Naive thymus-derived CD4-positive, alpha-beta T cell (primary cell): Measurements from ENCODE around the gene KSR2. TPM values are rescaled to one million over a fixed set of nuclear protein-coding genes. Genes with fewer than 3 reads are reported as not detected.

Source experiments
- ATAC-seq: fragments of 150-1000 bp; cut with Tn5 transposase; 2 replicates; pipeline ENCODE4 v1.10.0; 2021; ENCODE audit warnings: mild to moderate bottlenecking, moderate library complexity
- CTCF ChIA-PET: fragments of 350-600 bp; sonication (Branson Sonifier 250); formaldehyde crosslinking; loops from one replicate; lab custom pipeline; 2021; ENCODE audit warnings: antibody characterized with exemption; lab: Charles Lee
- POLR2A ChIA-PET: fragments of 350-600 bp; sonication (Branson Sonifier 250); formaldehyde crosslinking; loops from one replicate; lab custom pipeline; 2021; ENCODE audit warnings: antibody characterized with exemption, inconsistent platforms; lab: Charles Lee
- DNase-seq, 9 donors: peaks; one replicate each; pipeline versions ENCODE4 v3.0.0 to v3.0.0-alpha.2; 2020 to 2022; ENCODE audit warnings: mixed read lengths in 1 of 9
- H3K27ac ChIP-seq: one replicate; pipeline ENCODE4 v1.7.0; 2013; ENCODE audit warnings: mild to moderate bottlenecking, low read depth, low read length, moderate library complexity
- H3K27me3 ChIP-seq, 2 donors: one replicate each; pipeline ENCODE4 v1.7.0; 2013; ENCODE audit warnings: low read length in 2 of 2, mild to moderate bottlenecking in 2 of 2, moderate library complexity in 2 of 2; ENCODE audit not compliant: control insufficient read depth in 2 of 2, insufficient read depth in 2 of 2
- H3K36me3 ChIP-seq, 3 experiments: 1 replicate in 2 of 3; 2 replicates in 1 of 3; pipeline ENCODE4 v1.7.0; 2013; ENCODE audit warnings: low read length in 3 of 3, mild to moderate bottlenecking in 3 of 3, moderate library complexity in 1 of 3; ENCODE audit not compliant: insufficient read depth in 3 of 3, control insufficient read depth in 2 of 3
- H3K4me1 ChIP-seq, 2 donors: one replicate each; pipeline ENCODE4 v1.7.0; 2013; ENCODE audit warnings: low read length in 2 of 2, mild to moderate bottlenecking in 2 of 2, moderate library complexity in 1 of 2; ENCODE audit not compliant: control insufficient read depth in 2 of 2, insufficient read depth in 2 of 2
- H3K4me3 ChIP-seq: 2 replicates; pipeline ENCODE4 v1.7.0; 2013; ENCODE audit warnings: mild to moderate bottlenecking, low read length
- H3K9me3 ChIP-seq, 3 experiments: 1 replicate in 2 of 3; 2 replicates in 1 of 3; pipeline ENCODE4 v1.7.0; 2013; ENCODE audit warnings: low read length in 3 of 3; ENCODE audit not compliant: control insufficient read depth in 2 of 3
- H3K27ac Mint-ChIP-seq, 9 donors: one replicate each; pipeline ENCODE4 v1.8.0; 2020 to 2022; ENCODE audit warnings: mixed read lengths in 9 of 9, mild to moderate bottlenecking in 8 of 9, moderate library complexity in 5 of 9, inconsistent platforms in 2 of 9
- H3K27me3 Mint-ChIP-seq, 5 donors: one replicate each; pipeline ENCODE4 v1.8.0; 2021 to 2022; ENCODE audit warnings: mixed read lengths in 5 of 5, mild to moderate bottlenecking in 1 of 5
- H3K36me3 Mint-ChIP-seq, 5 donors: one replicate each; pipeline ENCODE4 v1.8.0; 2020 to 2022; ENCODE audit warnings: mixed read lengths in 5 of 5, mild to moderate bottlenecking in 3 of 5, inconsistent platforms in 1 of 5
- H3K4me1 Mint-ChIP-seq, 7 donors: one replicate each; pipeline ENCODE4 v1.8.0; 2020 to 2022; ENCODE audit warnings: mixed read lengths in 7 of 7, mild to moderate bottlenecking in 3 of 7, inconsistent platforms in 1 of 7
- H3K4me3 Mint-ChIP-seq, 10 donors: one replicate each; pipeline ENCODE4 v1.8.0; 2020 to 2022; ENCODE audit warnings: mild to moderate bottlenecking in 10 of 10, mixed read lengths in 10 of 10, moderate library complexity in 6 of 10, inconsistent platforms in 2 of 10
- H3K9me3 Mint-ChIP-seq, 11 donors: one replicate each; pipeline ENCODE4 v1.8.0; 2020 to 2022; ENCODE audit warnings: mixed read lengths in 11 of 11, mild to moderate bottlenecking in 4 of 11, inconsistent platforms in 1 of 11, moderate library complexity in 1 of 11
- intact Hi-C, 2 donors: fragments of 100-400 bp; cut with micrococcal nuclease; formaldehyde crosslinking; loops; one replicate each; pipeline ENCODE4 v1.15.1; 2023
- polyA plus RNA-seq, 2 donors: library from polyadenylated mRNA; unstranded; fragments of 300-500 nt; fragmentation: Illumina TruSeq; gene quantifications; one replicate each; pipeline ENCODE4 v1.2.3, GENCODE V29; 2021
- total RNA-seq, 6 experiments: library from RNA in 5 of 6; stranded (reverse) in 5 of 6; gene quantifications; 1 replicate in 5 of 6; 2 replicates in 1 of 6; pipeline ENCODE4 v1.2.3 and lab custom pipeline; 2021 to 2026

KSR2 gene
- total and polyA plus RNA-seq, 7 experiments from 2014 or later = 0.03 to 0.07 TPM; not detected in 5

GRCh38 chr12:117718559-117718958 lies 250.2 kb downstream of the KSR2 start:
- no peaks in the 10 kb centered on the region for H3K27me3 ChIP-seq
- no peaks in the 10 kb centered on the region for H3K9me3 ChIP-seq
- H3K27me3 Mint-ChIP-seq = peaks cover 0 to 5% (median 4%) of the 10 kb centered on the region in 5 donors
- CTCF ChIA-PET = no interaction called here
- intact Hi-C loops = no loop called here
- no peak for ATAC-seq
- H3K36me3 ChIP-seq = no peaks in the 10 kb centered on the region
- H3K4me1 ChIP-seq = no peaks in the 10 kb centered on the region
- H3K4me3 Mint-ChIP-seq = no peak overlapping the region
- H3K4me1 Mint-ChIP-seq = no peaks in the 10 kb centered on the region
- no peaks in the 10 kb centered on the region for H3K36me3 Mint-ChIP-seq
- no peak overlapping the region for H3K27ac Mint-ChIP-seq
- POLR2A ChIA-PET = no interaction called here
- H3K4me3 ChIP-seq = no peak overlapping the region
- no peak for DNase-seq
- no peak overlapping the region for H3K27ac ChIP-seq
- peaks cover 0 to 10% (median 3%) of the 10 kb centered on the region in 11 donors for H3K9me3 Mint-ChIP-seq

- Histone ChIP-seq H3K4me3 (no peak overlapping the region), H3K27me3 (no peaks in the 10 kb centered on the region), H3K9me3 (no peaks in the 10 kb centered on the region), H3K36me3 (no peaks in the 10 kb centered on the region), H3K27ac (no peak overlapping the region), H3K4me1 (no peaks in the 10 kb centered on the region)
- Mint-ChIP-seq H3K9me3 (peaks cover 0 to 9% (median 2%) of the 10 kb centered on the region in 11 donors), H3K27me3 (peaks cover 0 to 5% (median 4%) of the 10 kb centered on the region in 5 donors), H3K4me1 (no peaks in the 10 kb centered on the region), H3K27ac (no peak overlapping the region), H3K36me3 (no peaks in the 10 kb centered on the region), H3K4me3 (no peak overlapping the region)
- POLR2A ChIA-PET = no interaction called here
- DNase-seq = no peak
- CTCF ChIA-PET = no interaction called here
- no peak for ATAC-seq
- intact Hi-C loops = no loop called here
These were observed 250.6 kb downstream of the KSR2 start for GRCh38 chr12:117718141-117718540.

GRCh38 chr12:117714203-117714602 lies 254.6 kb downstream of the KSR2 start:
- Mint-ChIP-seq H3K27ac (no peak overlapping the region), H3K9me3 (peaks cover 0 to 4% (median under 1%) of the 10 kb centered on the region in 11 donors), H3K4me1 (no peaks in the 10 kb centered on the region), H3K4me3 (no peak overlapping the region), H3K27me3 (peaks cover 0 to 5% (median 4%) of the 10 kb centered on the region in 5 donors), H3K36me3 (no peaks in the 10 kb centered on the region)
- intact Hi-C loops = no loop called here
- Histone ChIP-seq H3K36me3 (no peaks in the 10 kb centered on the region), H3K4me1 (no peaks in the 10 kb centered on the region), H3K4me3 (no peak overlapping the region), H3K27me3 (no peaks in the 10 kb centered on the region), H3K27ac (no peak overlapping the region), H3K9me3 (no peaks in the 10 kb centered on the region)
- no peak for ATAC-seq
- CTCF ChIA-PET = no interaction called here
- POLR2A ChIA-PET = no interaction called here
- DNase-seq = no peak

- ATAC-seq = no peak
- Histone ChIP-seq H3K27me3 (no peaks in the 10 kb centered on the region), H3K4me1 (no peaks in the 10 kb centered on the region), H3K4me3 (no peak overlapping the region), H3K36me3 (no peaks in the 10 kb centered on the region), H3K27ac (no peak overlapping the region), H3K9me3 (no peaks in the 10 kb centered on the region)
- H3K36me3 Mint-ChIP-seq = no peaks in the 10 kb centered on the region
- H3K4me3 Mint-ChIP-seq = no peak overlapping the region
- intact Hi-C loops = no loop called here
- H3K9me3 Mint-ChIP-seq = peaks cover 0 to 2% (median 0%) of the 10 kb centered on the region in 11 donors
- peaks cover 0 to 5% (median 0%) of the 10 kb centered on the region in 5 donors for H3K27me3 Mint-ChIP-seq
- H3K27ac Mint-ChIP-seq = no peak overlapping the region
- H3K4me1 Mint-ChIP-seq = no peaks in the 10 kb centered on the region
- CTCF ChIA-PET = no interaction called here
- DNase-seq = no peak
- POLR2A ChIA-PET = no interaction called here
These were observed 258.7 kb downstream of the KSR2 start for GRCh38 chr12:117710121-117710520.

GRCh38 chr12:117707861-117708260 lies 260.9 kb downstream of the KSR2 start:
- ChIA-PET CTCF (no interaction called here), POLR2A (no interaction called here)
- H3K27ac Mint-ChIP-seq = no peak overlapping the region
- H3K4me3 Mint-ChIP-seq = no peak overlapping the region
- peaks cover 0 to 6% (median 0%) of the 10 kb centered on the region in 5 donors for H3K27me3 Mint-ChIP-seq
- Histone ChIP-seq H3K27me3 (no peaks in the 10 kb centered on the region), H3K4me3 (no peak overlapping the region), H3K9me3 (no peaks in the 10 kb centered on the region), H3K27ac (no peak overlapping the region), H3K4me1 (no peaks in the 10 kb centered on the region), H3K36me3 (no peaks in the 10 kb centered on the region)
- peaks cover 0 to 2% (median 0%) of the 10 kb centered on the region in 11 donors for H3K9me3 Mint-ChIP-seq
- no peaks in the 10 kb centered on the region for H3K36me3 Mint-ChIP-seq
- no peak for ATAC-seq
- intact Hi-C loops = no loop called here
- H3K4me1 Mint-ChIP-seq = no peaks in the 10 kb centered on the region
- DNase-seq = no peak

- no peak overlapping the region for H3K4me3 ChIP-seq
These were observed 265.2 kb downstream of the KSR2 start for GRCh38 chr12:117703584-117703983.

GRCh38 chr12:117702741-117703140 lies 266.0 kb downstream of the KSR2 start:
- H3K4me3 Mint-ChIP-seq = no peak overlapping the region
- CTCF ChIA-PET = no interaction called here
- DNase-seq (no peak), ATAC-seq (no peak)
- no peaks in the 10 kb centered on the region for H3K36me3 ChIP-seq
- no peak overlapping the region for H3K27ac ChIP-seq
- H3K9me3 ChIP-seq = no peaks in the 10 kb centered on the region
- intact Hi-C loops = no loop called here
- H3K27ac Mint-ChIP-seq = no peak overlapping the region
- H3K36me3 Mint-ChIP-seq = no peaks in the 10 kb centered on the region
- no peak overlapping the region for H3K4me3 ChIP-seq
- no peaks in the 10 kb centered on the region for H3K27me3 ChIP-seq
- POLR2A ChIA-PET = no interaction called here
- H3K4me1 Mint-ChIP-seq = no peaks in the 10 kb centered on the region
- H3K4me1 ChIP-seq = no peaks in the 10 kb centered on the region
- H3K9me3 Mint-ChIP-seq = peaks cover 0 to 8% (median 0%) of the 10 kb centered on the region in 11 donors
- H3K27me3 Mint-ChIP-seq = peaks cover 0 to 6% (median 0%) of the 10 kb centered on the region in 5 donors

More at GRCh38 chr12:117703584-117703983, 265.2 kb downstream of the KSR2 start:
- ATAC-seq (no peak), DNase-seq (no peak)
- no peaks in the 10 kb centered on the region for H3K36me3 Mint-ChIP-seq
- H3K4me1 Mint-ChIP-seq = no peaks in the 10 kb centered on the region
- H3K27me3 Mint-ChIP-seq = peaks cover 0 to 6% (median 0%) of the 10 kb centered on the region in 5 donors
- Histone ChIP-seq H3K36me3 (no peaks in the 10 kb centered on the region), H3K27me3 (no peaks in the 10 kb centered on the region), H3K4me1 (no peaks in the 10 kb centered on the region), H3K27ac (no peak overlapping the region), H3K9me3 (no peaks in the 10 kb centered on the region)
- peaks cover 0 to 5% (median 0%) of the 10 kb centered on the region in 11 donors for H3K9me3 Mint-ChIP-seq
- POLR2A ChIA-PET = no interaction called here
- no peak overlapping the region for H3K27ac Mint-ChIP-seq
- H3K4me3 Mint-ChIP-seq = no peak overlapping the region
- intact Hi-C loops = no loop called here
- CTCF ChIA-PET = no interaction called here
